ENCODE measurements around the gene MS4A7.

- TF ChIP-seq CTCF (IDR thresholded peaks at IDR 0.05) (no peak), POLR2A (IDR thresholded peaks at IDR 0.05) (no peak)
Observed at GRCh38 chr11:60375316-60375715, 3.0 kb upstream of the MS4A7 start.
